Measurements from ENCODE around the gene DIP2C. TPM values are rescaled to one million over a fixed set of nuclear protein-coding genes. Genes with fewer than 3 reads are reported as not detected.
A peak's percentile ranks its signal among the peaks of the same experiment; 100 is the strongest.

DIP2C gene
- total RNA-seq, 2 donors from 2014 or later = 9.6 to 11.9 TPM

GRCh38 chr10:389261-389790 lies 300.1 kb downstream of the DIP2C start:
- Histone ChIP-seq H3K4me1 (peaks cover 6% of the 10 kb centered on the region), H3K4me3 (no peak overlapping the region), H3K27ac (no peak overlapping the region), H3K9me3 (no peaks in the 10 kb centered on the region), H3K27me3 (no peaks in the 10 kb centered on the region), H3K36me3 (replicated peaks in 1 of 2; ENCODE audit: insufficient read depth in 1 of 2, low read depth in 2 of 2) (no peaks in the 10 kb centered on the region)
- no peak for DNase-seq
- ATAC-seq = no peak
- 92 to 93% methylated on average over 15 to 16 of the region's 16 CpGs for WGBS, 2 donors
- TF ChIP-seq POLR2A (IDR thresholded peaks at IDR 0.05) (no peak), CTCF (IDR thresholded peaks at IDR 0.05) (no peak)
- intact Hi-C loops (cut with DNase I) = no loop called here

DNA sequence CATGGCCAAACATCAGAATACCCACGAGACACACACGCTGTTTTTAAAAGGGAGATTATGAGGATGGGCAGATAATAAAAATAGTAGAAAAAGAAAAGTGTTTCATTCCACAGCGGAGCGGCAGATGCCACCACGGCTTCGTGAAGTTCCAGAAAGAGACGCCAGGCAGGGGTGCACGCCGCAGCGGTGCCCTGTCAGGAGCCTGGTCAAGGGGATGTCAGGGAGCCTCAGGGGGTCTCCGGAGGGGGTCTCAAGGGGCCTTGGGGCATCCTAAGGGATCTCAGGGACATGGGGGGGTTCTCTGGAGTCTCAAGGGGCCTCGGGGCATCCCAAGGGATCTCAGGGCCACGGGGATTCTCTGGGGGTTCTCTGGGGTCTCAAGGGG lies 300.8 kb downstream of the DIP2C start:
- Histone ChIP-seq H3K36me3 (replicated peaks in 1 of 2; ENCODE audit: insufficient read depth in 1 of 2, low read depth in 2 of 2) (no peaks in the 10 kb centered on the region), H3K4me3 (no peak overlapping the region), H3K27me3 (no peaks in the 10 kb centered on the region), H3K4me1 (peaks cover 6% of the 10 kb centered on the region), H3K9me3 (no peaks in the 10 kb centered on the region), H3K27ac (peak overlapping the region in 2 of 4 donors; percentile 23 to 50)
- no peak for ATAC-seq
- no peak for DNase-seq
- 85 to 88% methylated on average over 11 to 12 of the region's 13 CpGs for WGBS, 2 donors
- intact Hi-C loops (cut with DNase I) = no loop called here
- TF ChIP-seq CTCF (IDR thresholded peaks at IDR 0.05) = no peak
- no peak for TF ChIP-seq POLR2A (IDR thresholded peaks at IDR 0.05)

- intact Hi-C loops (cut with DNase I) = no loop called here
- Histone ChIP-seq H3K4me1 (peaks cover 6% of the 10 kb centered on the region), H3K9me3 (no peaks in the 10 kb centered on the region), H3K4me3 (no peak overlapping the region), H3K27ac (peak overlapping the region in 3 of 4 donors; percentile 5 to 50 (median 23)), H3K36me3 (replicated peaks in 1 of 2; ENCODE audit: insufficient read depth in 1 of 2, low read depth in 2 of 2) (no peaks in the 10 kb centered on the region), H3K27me3 (no peaks in the 10 kb centered on the region)
- TF ChIP-seq CTCF (IDR thresholded peaks at IDR 0.05) (no peak), POLR2A (IDR thresholded peaks at IDR 0.05) (peak in 1 of 3 donors; percentile 13)
- 78 to 79% methylated on average over 16 of the region's 16 CpGs for WGBS, 2 donors
- DNase-seq = peak in 2 of 4 donors; percentile 49 to 57
- peak; percentile 41 for ATAC-seq
These were observed 301.4 kb downstream of the DIP2C start for GRCh38 chr10:387909-388660.

GRCh38 chr10:387593-387891 lies 301.9 kb downstream of the DIP2C start:
- Histone ChIP-seq H3K9me3 (no peaks in the 10 kb centered on the region), H3K4me1 (peaks cover 6% of the 10 kb centered on the region), H3K4me3 (no peak overlapping the region), H3K36me3 (replicated peaks in 1 of 2; ENCODE audit: insufficient read depth in 1 of 2, low read depth in 2 of 2) (no peaks in the 10 kb centered on the region), H3K27ac (peak overlapping the region in 1 of 4 donors; percentile 50), H3K27me3 (no peaks in the 10 kb centered on the region)
- 76 to 84% methylated on average over 5 of the region's 5 CpGs for WGBS, 2 donors
- no peak for TF ChIP-seq POLR2A (IDR thresholded peaks at IDR 0.05)
- TF ChIP-seq CTCF (IDR thresholded peaks at IDR 0.05) = no peak
- DNase-seq (no peak), ATAC-seq (no peak)
- intact Hi-C loops (cut with DNase I) = no loop called here
